H1 (cell line): ENCODE data around the gene SPIB. TPM values are rescaled to one million over a fixed set of nuclear protein-coding genes. Genes with fewer than 3 reads are reported as not detected.

Experiments used
- CTCF ChIA-PET: fragments of 300-600 bp; sonication (Branson Sonifier 250); formaldehyde crosslinking; loops from one replicate; lab custom pipeline; 2021; ENCODE audit not compliant: partially characterized antibody; lab: Charles Lee
- POLR2A ChIA-PET: fragments of 300-600 bp; sonication (Branson Sonifier 250); formaldehyde crosslinking; loops from one replicate; lab custom pipeline; 2021; ENCODE audit warnings: inconsistent platforms; ENCODE audit not compliant: partially characterized antibody; lab: Charles Lee
- DNase-seq, 2 experiments: peaks; one replicate each; pipeline versions ENCODE4 v3.0.0 to v3.0.0-alpha.2; 2010 to 2022; ENCODE audit warnings: low spot score in 2 of 2, low read depth in 1 of 2, mixed read lengths in 1 of 2
- FAIRE-seq: peaks from 2 replicates; lab custom pipeline; 2011; peaks lifted over from hg19 to GRCh38; lab: Jason Lieb, UNC
- H2AFZ ChIP-seq: 2 replicates; pipeline ENCODE4 v1.8.1; 2012; ENCODE audit warnings: low read length, inconsistent platforms
- H2AK5ac ChIP-seq: 2 replicates; pipeline ENCODE4 v1.6.1; 2013; ENCODE audit warnings: low read depth, low read length
- H2BK120ac ChIP-seq: replicated peaks from 2 replicates; pipeline ENCODE3; 2013; ENCODE audit warnings: low read depth, low read length, inconsistent platforms
- H2BK12ac ChIP-seq: 2 replicates; pipeline ENCODE4 v1.6.1; 2013; ENCODE audit warnings: low read depth, low read length
- H2BK15ac ChIP-seq: 2 replicates; pipeline ENCODE4 v1.6.1; 2013; ENCODE audit warnings: low read length
- H2BK20ac ChIP-seq: 2 replicates; pipeline ENCODE4 v1.6.1; 2013; ENCODE audit warnings: low read length
- H2BK5ac ChIP-seq: 2 replicates; pipeline ENCODE4 v1.6.1; 2013; ENCODE audit warnings: low read depth, low read length
- H3K14ac ChIP-seq: 2 replicates; pipeline ENCODE4 v1.6.1; 2013; ENCODE audit warnings: inconsistent platforms; ENCODE audit not compliant: insufficient read length
- H3K18ac ChIP-seq: 2 replicates; pipeline ENCODE4 v1.6.1; 2013; ENCODE audit warnings: low read length; ENCODE audit errors: extremely low read depth
- H3K23ac ChIP-seq: 2 replicates; pipeline ENCODE4 v1.6.1; 2013; ENCODE audit warnings: inconsistent platforms; ENCODE audit not compliant: insufficient read length
- H3K23me2 ChIP-seq: 2 replicates; pipeline ENCODE4 v1.6.1; 2013; ENCODE audit warnings: low read depth, low read length
- H3K27ac ChIP-seq: 2 replicates; pipeline ENCODE4 v1.6.1; 2011; ENCODE audit warnings: low read depth, low read length, inconsistent platforms
- H3K27me3 ChIP-seq, 4 experiments: replicated peaks in 1 of 4; 1 replicate in 1 of 4; 2 replicates in 3 of 4; pipeline versions ENCODE4 v1.6.1 to v1.8.1; 2011 to 2013; ENCODE audit warnings: low read length in 3 of 4, mild to moderate bottlenecking in 3 of 4, inconsistent platforms in 2 of 4, mixed read lengths in 2 of 4, moderate library complexity in 1 of 4; ENCODE audit not compliant: control insufficient read depth in 3 of 4, insufficient read depth in 3 of 4; ENCODE audit errors: extremely low read depth in 1 of 4
- H3K36me3 ChIP-seq, 4 experiments: 2 replicates each; pipeline versions ENCODE4 v1.6.1 to v1.8.1; 2011 to 2013; ENCODE audit warnings: mild to moderate bottlenecking in 4 of 4, low read length in 3 of 4, moderate library complexity in 2 of 4, control low read depth in 1 of 4, inconsistent platforms in 1 of 4; ENCODE audit not compliant: insufficient read depth in 4 of 4, control insufficient read depth in 2 of 4
- H3K4ac ChIP-seq: replicated peaks from 2 replicates; pipeline ENCODE3; 2013; ENCODE audit warnings: low read length, low read depth, mixed read lengths, inconsistent platforms; ENCODE audit not compliant: insufficient read length
- H3K4me1 ChIP-seq, 4 experiments: replicated peaks in 1 of 4; 1 replicate in 1 of 4; 2 replicates in 3 of 4; pipeline versions ENCODE4 v1.6.1 to v1.8.1; 2011 to 2013; ENCODE audit warnings: low read length in 3 of 4, inconsistent platforms in 2 of 4, mixed read lengths in 1 of 4; ENCODE audit not compliant: insufficient read depth in 4 of 4, control insufficient read depth in 3 of 4
- H3K4me2 ChIP-seq, 2 experiments: 2 replicates each; pipeline versions ENCODE4 v1.6.1 to v1.8.1; 2011 to 2013; ENCODE audit warnings: low read depth in 2 of 2, low read length in 2 of 2, control low read depth in 1 of 2, inconsistent platforms in 1 of 2, mild to moderate bottlenecking in 1 of 2; ENCODE audit not compliant: insufficient read depth in 1 of 2
- H3K4me3 ChIP-seq, 4 experiments: fragments of 200-600, 300-600 bp in 1 of 4; sonication (generic), shearing (Covaris generic), sonication (Bioruptor Twin) in 1 of 4; 2 replicates each; pipeline versions ENCODE4 v1.5.1 to v1.8.1; 2011 to 2016; ENCODE audit warnings: low read length in 4 of 4, low read depth in 3 of 4, control low read depth in 2 of 4, inconsistent platforms in 2 of 4, mild to moderate bottlenecking in 2 of 4, mixed read lengths in 1 of 4, moderate library complexity in 1 of 4; ENCODE audit not compliant: insufficient read depth in 2 of 4; ENCODE audit errors: extremely low read depth in 1 of 4
- H3K56ac ChIP-seq: replicated peaks from 2 replicates; pipeline ENCODE3; 2013; ENCODE audit warnings: low read depth, mild to moderate bottlenecking, mixed read lengths, low read length, inconsistent platforms; ENCODE audit not compliant: insufficient read length
- H3K79me1 ChIP-seq: 2 replicates; pipeline ENCODE4 v1.6.1; 2013; ENCODE audit warnings: low read depth, low read length, control low read depth
- H3K79me2 ChIP-seq, 2 experiments: 2 replicates each; pipeline versions ENCODE4 v1.6.1 to v1.8.1; 2012 to 2013; ENCODE audit warnings: low read length in 2 of 2, mild to moderate bottlenecking in 2 of 2, inconsistent platforms in 1 of 2; ENCODE audit not compliant: insufficient read depth in 2 of 2, control insufficient read depth in 1 of 2
- H3K9ac ChIP-seq, 4 experiments: replicated peaks in 1 of 4; 1 replicate in 1 of 4; 2 replicates in 3 of 4; pipeline versions ENCODE4 v1.6.1 to v1.8.1; 2011 to 2013; ENCODE audit warnings: low read depth in 3 of 4, low read length in 3 of 4, control low read depth in 2 of 4, mild to moderate bottlenecking in 2 of 4, moderate library complexity in 2 of 4, inconsistent platforms in 1 of 4; ENCODE audit errors: extremely low read depth in 1 of 4
- H3K9me3 ChIP-seq, 2 experiments: 2 replicates each; pipeline versions ENCODE4 v1.6.1 to v1.8.1; 2012 to 2013; ENCODE audit warnings: mild to moderate bottlenecking in 2 of 2, moderate library complexity in 2 of 2, control low read depth in 1 of 2, inconsistent platforms in 1 of 2, low read depth in 1 of 2, low read length in 1 of 2, mixed read lengths in 1 of 2; ENCODE audit not compliant: insufficient read depth in 2 of 2
- H4K20me1 ChIP-seq, 2 experiments: replicated peaks in 1 of 2; 2 replicates each; pipeline versions ENCODE3 to v1.8.1; 2011 to 2013; ENCODE audit warnings: inconsistent platforms in 2 of 2, low read length in 2 of 2, mild to moderate bottlenecking in 1 of 2; ENCODE audit not compliant: insufficient read depth in 2 of 2, control insufficient read depth in 1 of 2
- H4K5ac ChIP-seq: 2 replicates; pipeline ENCODE4 v1.6.1; 2013; ENCODE audit warnings: low read length, low read depth, mixed read lengths, inconsistent platforms; ENCODE audit not compliant: insufficient read length
- H4K8ac ChIP-seq: 2 replicates; pipeline ENCODE4 v1.8.0; 2013; ENCODE audit warnings: mild to moderate bottlenecking, moderate library complexity, low read length, inconsistent platforms; ENCODE audit not compliant: insufficient read depth; ENCODE audit errors: extremely low read depth
- H4K91ac ChIP-seq: replicated peaks from 2 replicates; pipeline ENCODE3; 2013; ENCODE audit warnings: low read length, mixed read lengths, inconsistent platforms; ENCODE audit not compliant: insufficient read length
- CEBPB ChIP-seq: IDR thresholded peaks from 2 replicates; pipeline ENCODE4 v1.6.1; 2012; ENCODE audit warnings: low read depth, low read length
- RFX5 ChIP-seq: IDR thresholded peaks from 2 replicates; pipeline ENCODE4 v1.6.1; 2011; ENCODE audit warnings: low read depth, low read length, improper control_type of control experiment, borderline replicate concordance
- WGBS, 2 experiments: shearing (Covaris generic) in 1 of 2; methylation state at CpG; one replicate each; pipeline versions ENCODE4 v1.1.6 to v1.1.7; 2013 to 2015; ENCODE audit warnings: low lambda C conversion rate in 2 of 2, mixed read lengths in 2 of 2, inconsistent platforms in 1 of 2, low coverage in 1 of 2, missing lambda C conversion rate in 1 of 2; ENCODE audit not compliant: insufficient replicate concordance in 2 of 2, insufficient coverage in 1 of 2, insufficient read length in 1 of 2; ENCODE audit errors: extremely low coverage in 1 of 2, missing lambda C conversion rate in 1 of 2; 5-methylcytosine and 5-hydroxymethylcytosine counted together
- polyA plus RNA-seq, 7 experiments: library from polyadenylated mRNA; depleted of rRNA in 3 of 7; stranded (reverse) in 5 of 7; unstranded in 2 of 7; fragments of >200 nt in 5 of 7; fragments of 200-250 nt in 2 of 7; gene quantifications; 1 replicate in 5 of 7; 2 replicates in 1 of 7; 4 replicates in 1 of 7; pipeline versions ENCODE4 v1.2.1 to v1.2.3, GENCODE V29; 2011 to 2013; ENCODE audit warnings: missing spikeins in 2 of 7, mixed read lengths in 2 of 7
- total RNA-seq: library from RNA; stranded (reverse); fragmentation: NEBNext Ultra II Directional; extraction: Animal tissue kit (Norgen Biotek cat#: 25700); gene quantifications from 2 replicates; pipeline ENCODE4 v1.2.1, GENCODE V29; 2021

SPIB gene
- total and polyA plus RNA-seq, 2 of the 8 experiments (the other 6 are each of a cell fraction or from before 2014, with no cell fraction given) = 11.1 to 17.4 TPM

- Histone ChIP-seq H2BK12ac (peak within 1 kb of the TSS; percentile 68; the same call in 1 of the 2 replicates), H3K18ac (peak within 1 kb of the TSS; percentile 98), H3K79me2 (no peaks in the 10 kb centered on the region), H3K9me3 (no peaks in the 10 kb centered on the region), H3K36me3 (no peaks in the 10 kb centered on the region), H3K4me3 (peak within 1 kb of the TSS; percentile 52 to 74 (median 62)), H3K23ac (no peak within 1 kb of the TSS), H2AFZ (peak within 1 kb of the TSS; percentile 14; the same call in 1 of the 2 replicates), H4K5ac (peak within 1 kb of the TSS; percentile 87), H2BK20ac (peak within 1 kb of the TSS; percentile 90; the same call in 1 of the 2 replicates), H2AK5ac (peak within 1 kb of the TSS; percentile 83; the same call in 1 of the 2 replicates), H3K4ac (no peak within 1 kb of the TSS), H4K20me1 (no peaks in the 10 kb centered on the region), H3K4me2 (peak within 1 kb of the TSS; percentile 70 to 83), H2BK5ac (peak within 1 kb of the TSS; percentile 71), H3K27me3 (peaks cover 0 to 19% (median 8%) of the 10 kb centered on the region in 4 experiments; a peak in 4 of 7 replicates), H3K23me2 (peaks cover 3% of the 10 kb centered on the region; the same call in 1 of the 2 replicates), H3K4me1 (peaks cover 2 to 18% (median 13%) of the 10 kb centered on the region in 4 experiments), H3K56ac (no peak within 1 kb of the TSS), H3K79me1 (no peaks in the 10 kb centered on the region), H3K14ac (no peak within 1 kb of the TSS), H3K27ac (peak within 1 kb of the TSS; percentile 62), H3K9ac (peak within 1 kb of the TSS; percentile 14 to 58 (median 28); a peak in 5 of 7 replicates), H4K91ac (peak within 1 kb of the TSS; percentile 68), H2BK15ac (peak within 1 kb of the TSS; percentile 72; the same call in 1 of the 2 replicates), H2BK120ac (no peak within 1 kb of the TSS), H4K8ac (peak within 1 kb of the TSS; percentile 89)
- 17% methylated on average over 24 of the region's 40 CpGs; no CpG with 5 or more reads in 1 of the 2 experiments for WGBS, 2 experiments
- TF ChIP-seq CEBPB (no peak), RFX5 (peak; percentile 10; the same call in 1 of the 2 replicates)
- DNase-seq = no peak
- POLR2A ChIA-PET = interaction anchor here (0.9 to 2.0 kb wide), 5 partner anchors 11 to 100 kb away, joined by 3 to 8 read pairs (median 3); partner anchors contain the start of gene SPIB
- CTCF ChIA-PET = no interaction called here
- FAIRE-seq = no peak
These were observed 13.7 kb downstream of the SPIB start, which contains the start of gene MYBPC2 for GRCh38 chr19:50432221-50433028. Gene MYBPC2, plus strand, starts transcription at chr19:50432892. Its CDS starts 62 bp downstream, at chr19:50432954.
